HepG2 (cell line): ENCODE data around the gene CACNA2D3. TPM values are rescaled to one million over a fixed set of nuclear protein-coding genes. Genes with fewer than 3 reads are reported as not detected.

Experiments used
- ATAC-seq: fragments of 200-7000 bp; cut with Tn5 transposase; 3 replicates; pipeline ENCODE4 v1.9.1; 2020; ENCODE audit warnings: mild to moderate bottlenecking, moderate library complexity
- BruUV-seq: library from RNA; stranded (reverse); fragments of 400-500 nt; replicated peaks from 2 replicates; lab custom pipeline; 2021; lab: Mats Ljungman, UMichigan
- CTCF ChIA-PET: fragments of 300-600 bp; formaldehyde crosslinking; extraction: SDS; loops from one replicate; lab custom pipeline; 2021; ENCODE audit warnings: low total read pairs, inconsistent platforms, low intra/inter-chr PET ratio; lab: Yijun Ruan, JAX
- POLR2A ChIA-PET: fragments of 350-600 bp; sonication (Branson Sonifier 250); formaldehyde crosslinking; loops from one replicate; lab custom pipeline; 2020; ENCODE audit warnings: antibody characterized with exemption, inconsistent platforms; lab: Yijun Ruan, JAX
- DNase-seq: peaks from one replicate; pipeline ENCODE4 v3.0.0-alpha.2; 2015; ENCODE audit warnings: low spot score
- FAIRE-seq: peaks from 3 replicates; lab custom pipeline; 2011; peaks lifted over from hg19 to GRCh38; lab: Jason Lieb, UNC
- H2AFZ ChIP-seq: one replicate; pipeline ENCODE4 v1.6.1; 2011; ENCODE audit warnings: low read length, inconsistent platforms
- H3K27ac ChIP-seq: fragments of 300-600 bp; 3 replicates; pipeline ENCODE4 v1.8.0; 2011; ENCODE audit warnings: mixed run types, mild to moderate bottlenecking, mixed read lengths, low read length, inconsistent platforms; ENCODE audit not compliant: insufficient read depth; ENCODE audit errors: extremely low read length
- H3K27me3 ChIP-seq, 2 experiments: fragments of 200-600 bp in 1 of 2; 2 replicates in 1 of 2; 3 replicates in 1 of 2; pipeline versions ENCODE4 v1.6.0 to v1.8.0; 2011; ENCODE audit warnings: low read length in 2 of 2, mild to moderate bottlenecking in 2 of 2, moderate library complexity in 2 of 2, inconsistent platforms in 1 of 2; ENCODE audit not compliant: insufficient read depth in 2 of 2, control insufficient read depth in 1 of 2
- H3K36me3 ChIP-seq, 2 experiments: fragments of 200-600 bp in 1 of 2; replicated peaks in 1 of 2; 2 replicates in 1 of 2; 3 replicates in 1 of 2; pipeline versions ENCODE4 v1.5.1 to v1.8.0; 2011; ENCODE audit warnings: low read length in 2 of 2, inconsistent platforms in 1 of 2; ENCODE audit not compliant: insufficient read depth in 2 of 2, control insufficient read depth in 1 of 2
- H3K4me1 ChIP-seq: 2 replicates; pipeline ENCODE4 v1.5.1; 2012; ENCODE audit warnings: low read length, inconsistent platforms; ENCODE audit not compliant: insufficient read depth
- H3K4me2 ChIP-seq: 2 replicates; pipeline ENCODE4 v1.6.0; 2011; ENCODE audit warnings: low read depth, low read length, inconsistent platforms
- H3K4me3 ChIP-seq, 3 experiments: fragments of 200-600 bp in 1 of 3; sonication (generic), shearing (Covaris generic) in 1 of 3; replicated peaks in 1 of 3; 2 replicates each; pipeline ENCODE4 v1.5.1; 2011 to 2016; ENCODE audit warnings: low read length in 3 of 3, inconsistent platforms in 2 of 3, low read depth in 2 of 3, mild to moderate bottlenecking in 2 of 3, control low read depth in 1 of 3, mixed read lengths in 1 of 3; ENCODE audit not compliant: insufficient read depth in 1 of 3
- H3K79me2 ChIP-seq: one replicate; pipeline ENCODE4 v1.6.1; 2011; ENCODE audit warnings: low read length, inconsistent platforms; ENCODE audit not compliant: insufficient read depth
- H3K9ac ChIP-seq: 2 replicates; pipeline ENCODE4 v1.6.0; 2011; ENCODE audit warnings: mild to moderate bottlenecking, low read depth, low read length, inconsistent platforms; ENCODE audit not compliant: insufficient read depth
- H3K9me3 ChIP-seq: 2 replicates; pipeline ENCODE4 v1.5.1; 2012; ENCODE audit warnings: mild to moderate bottlenecking, low read length
- H4K20me1 ChIP-seq: 2 replicates; pipeline ENCODE4 v1.6.0; 2011; ENCODE audit warnings: inconsistent platforms, mild to moderate bottlenecking, low read length, moderate library complexity; ENCODE audit not compliant: insufficient read depth
- HOXA9 ChIP-seq: sonication (generic); formaldehyde crosslinking; IDR thresholded peaks from 2 replicates; pipeline ENCODE4 v1.8.1; 2022; ENCODE audit warnings: missing genetic modification reagents, mild to moderate bottlenecking, moderate library complexity, borderline replicate concordance
- KDM3A ChIP-seq: IDR thresholded peaks from 2 replicates; pipeline ENCODE4 v1.6.1; 2018; ENCODE audit warnings: low read depth, missing compliant biosample characterization
- MYC ChIP-seq: sonication (generic); formaldehyde crosslinking; IDR thresholded peaks from 2 replicates; pipeline ENCODE4 v1.9.0; 2021; ENCODE audit warnings: missing genetic modification reagents, borderline replicate concordance
- NFAT5 ChIP-seq: sonication (generic); formaldehyde crosslinking; IDR thresholded peaks from 2 replicates; pipeline ENCODE4 v1.4.0; 2020; ENCODE audit warnings: missing genetic modification reagents
- SMARCC2 ChIP-seq: fragments of 450-650 bp; IDR thresholded peaks from 2 replicates; pipeline ENCODE4 v1.6.1; 2017; ENCODE audit warnings: antibody characterized with exemption, mild to moderate bottlenecking
- ZNF160 ChIP-seq: sonication (generic); formaldehyde crosslinking; IDR thresholded peaks from 2 replicates; pipeline ENCODE4 v1.8.0; 2022; ENCODE audit warnings: mild to moderate bottlenecking, inconsistent platforms, missing genetic modification reagents
- ZNF275 ChIP-seq: sonication (generic); formaldehyde crosslinking; IDR thresholded peaks from 2 replicates; pipeline ENCODE4 v1.8.0; 2022; ENCODE audit warnings: missing genetic modification reagents, mild to moderate bottlenecking, inconsistent platforms, borderline replicate concordance
- ZNF609 ChIP-seq: sonication (generic); formaldehyde crosslinking; IDR thresholded peaks from 2 replicates; pipeline ENCODE4 v1.4.0; 2020; ENCODE audit warnings: mild to moderate bottlenecking, missing genetic modification reagents, borderline replicate concordance
- ZNF639 ChIP-seq: conservative IDR thresholded peaks from 2 replicates; pipeline ENCODE4 v1.6.1; 2018; ENCODE audit warnings: missing genetic modification reagents
- ZSCAN31 ChIP-seq: sonication (generic); formaldehyde crosslinking; IDR thresholded peaks from 2 replicates; pipeline ENCODE4 v1.5.0; 2020; ENCODE audit warnings: low read depth, mild to moderate bottlenecking, missing genetic modification reagents
- WGBS: methylation state at CpG from one replicate; pipeline ENCODE4 v1.1.6; 2017; ENCODE audit warnings: low lambda C conversion rate; 5-methylcytosine and 5-hydroxymethylcytosine counted together
- in situ Hi-C: cut with HindIII; loops from 2 replicates; pipeline ENCODE4 v1.10.0; 2017; ENCODE audit warnings: low pct_unique_long_range_greater_than_20kb; ENCODE audit not compliant: extremely low pct_ligation_motif_present
- intact Hi-C: fragments of 100-400 bp; cut with micrococcal nuclease; formaldehyde crosslinking; loops from one replicate; pipeline ENCODE4 v1.10.0; 2022; ENCODE audit not compliant: unreplicated experiment
- polyA plus RNA-seq, 8 experiments: library from polyadenylated mRNA; depleted of rRNA in 3 of 8; stranded (reverse) in 7 of 8; unstranded in 1 of 8; fragments of >200 nt; fragmentation: Illumina TruSeq in 4 of 8; extraction: Trizol in 4 of 8; gene quantifications; 2 replicates each; pipeline versions ENCODE4 v1.2.1 to v1.2.3, GENCODE V29; 2011 to 2016; ENCODE audit warnings: low read depth in 4 of 8, missing spikeins in 1 of 8, mixed read lengths in 1 of 8; ENCODE audit not compliant: insufficient read depth in 1 of 8
- total RNA-seq, 5 experiments: library from RNA; depleted of rRNA; stranded (reverse); fragments of >200 nt; fragmentation: Illumina TruSeq; extraction: Trizol; gene quantifications; 2 replicates each; pipeline ENCODE4 v1.2.3, GENCODE V29; 2016; ENCODE audit warnings: low read depth in 1 of 5

The CACNA2D3 gene
- total and polyA plus RNA-seq, 2 of the 13 experiments (the other 11 are each of a cell fraction or from before 2014, with no cell fraction given): not detected

- no peak for TF ChIP-seq KDM3A
- no peak for TF ChIP-seq ZNF160 (CRISPR knock-in tag)
- no peak for TF ChIP-seq SMARCC2
These were observed 204.6 kb downstream of the CACNA2D3 start (continued) for GRCh38 chr3:54326951-54327350.

GRCh38 chr3:54331341-54331740, 209.0 kb downstream of the CACNA2D3 start:
- no peak overlapping the region for H3K4me3 ChIP-seq
- H3K4me2 ChIP-seq: no peak overlapping the region
- no peak overlapping the region for H3K9ac ChIP-seq
- H2AFZ ChIP-seq: no peak overlapping the region
- in situ Hi-C loops: no loop called here
- POLR2A ChIA-PET: no interaction called here
- no TSS peak for BruUV-seq
- H3K9me3 ChIP-seq: no peaks in the 10 kb centered on the region
- H3K36me3 ChIP-seq: no peaks in the 10 kb centered on the region
- no peak for ATAC-seq
- H3K79me2 ChIP-seq: no peaks in the 10 kb centered on the region
- intact Hi-C loops: no loop called here
- FAIRE-seq: no peak
- DNase-seq: no peak
- H3K27me3 ChIP-seq: peaks cover 0 to 3% of the 10 kb centered on the region in 2 experiments; a peak in 1 of 5 replicates
- H4K20me1 ChIP-seq: no peaks in the 10 kb centered on the region
- WGBS: 0% methylated on average over 2 of the region's 2 CpGs
- CTCF ChIA-PET: no interaction called here
- H3K4me1 ChIP-seq: no peaks in the 10 kb centered on the region
- no peak overlapping the region for H3K27ac ChIP-seq
- TF ChIP-seq ZSCAN31 (CRISPR knock-in tag): no peak
- TF ChIP-seq HOXA9 (CRISPR knock-in tag): no peak
- no peak for TF ChIP-seq ZNF609 (CRISPR knock-in tag)
- TF ChIP-seq NFAT5: no peak
- no peak for TF ChIP-seq MYC
- TF ChIP-seq ZNF639 (CRISPR knock-in tag): no peak
- no peak for TF ChIP-seq ZNF275 (CRISPR knock-in tag)
